Suprapubic skin (tissue), 4 donors: ENCODE data around the gene PRKD2. TPM values are rescaled to one million over a fixed set of nuclear protein-coding genes. Genes with fewer than 3 reads are reported as not detected.

Experiments
- DNase-seq, 2 donors: peaks; one replicate each; pipeline ENCODE4 v3.0.0-alpha.2; 2019; ENCODE audit warnings: low spot score in 2 of 2
- H3K27ac ChIP-seq: fragments of 200-600 bp; sonication (generic); one replicate; pipeline ENCODE4 v1.5.1; 2019
- H3K27me3 ChIP-seq: fragments of 200-600 bp; sonication (generic); one replicate; pipeline ENCODE4 v1.5.1; 2019
- H3K36me3 ChIP-seq: fragments of 200-600 bp; sonication (generic); one replicate; pipeline ENCODE4 v1.5.1; 2019
- H3K4me1 ChIP-seq: fragments of 200-600 bp; sonication (generic); one replicate; pipeline ENCODE4 v1.5.1; 2019
- H3K4me3 ChIP-seq: fragments of 200-600 bp; sonication (generic); one replicate; pipeline ENCODE4 v1.5.1; 2019; ENCODE audit warnings: mild to moderate bottlenecking
- H3K9me3 ChIP-seq: fragments of 200-600 bp; sonication (generic); one replicate; pipeline ENCODE4 v1.5.1; 2019
- CTCF ChIP-seq, 2 donors: fragments of 200-600 bp in 1 of 2; fragments of 450-650 bp in 1 of 2; sonication (generic) in 1 of 2; IDR thresholded peaks; one replicate each; pipeline ENCODE4 v1.5.1; 2016 to 2019; ENCODE audit warnings: antibody characterized with exemption in 2 of 2, mild to moderate bottlenecking in 1 of 2, moderate library complexity in 1 of 2
- EP300 ChIP-seq: sonication (generic); formaldehyde crosslinking; IDR thresholded peaks from one replicate; pipeline ENCODE4 v1.6.1; 2017; ENCODE audit warnings: antibody characterized with exemption
- POLR2A ChIP-seq, 2 donors: fragments of 450-650 bp; IDR thresholded peaks; one replicate each; pipeline ENCODE4 v1.6.1; 2017; ENCODE audit warnings: antibody characterized with exemption in 2 of 2, mild to moderate bottlenecking in 2 of 2, moderate library complexity in 2 of 2
- POLR2AphosphoS5 ChIP-seq, 3 donors: sonication (generic); formaldehyde crosslinking; IDR thresholded peaks; one replicate each; pipeline ENCODE4 v1.6.1; 2017; ENCODE audit warnings: antibody characterized with exemption in 3 of 3
- WGBS: methylation state at CpG from one replicate; pipeline ENCODE4 v1.1.5; 2018; 5-methylcytosine and 5-hydroxymethylcytosine counted together
- total RNA-seq, 4 donors: library from RNA; depleted of rRNA; stranded (reverse); fragments of >200 nt; gene quantifications; one replicate each; pipeline ENCODE4 v1.1.0, GENCODE V29; 2016

The PRKD2 gene
- total RNA-seq, 4 donors from 2014 or later: 51.5 to 136 (median 61.2) TPM

GRCh38 chr19:46745030-46745429, 28.1 kb upstream of the PRKD2 start:
- Histone ChIP-seq H3K4me3 (peak overlapping the region; percentile 86), H3K27me3 (no peaks in the 10 kb centered on the region), H3K27ac (no peak overlapping the region), H3K9me3 (no peaks in the 10 kb centered on the region), H3K4me1 (peaks cover 49% of the 10 kb centered on the region), H3K36me3 (no peaks in the 10 kb centered on the region)
- TF ChIP-seq CTCF (IDR thresholded peaks at IDR 0.05) (no peak), EP300 (no peak), POLR2AphosphoS5 (IDR thresholded peaks at IDR 0.05) (no peak), POLR2A (IDR thresholded peaks at IDR 0.05) (no peak)
- DNase-seq: no peak
- WGBS: 12% methylated on average over 8 of the region's 8 CpGs

GRCh38 chr19:46744005-46744691, 27.2 kb upstream of the PRKD2 start:
- no peaks in the 10 kb centered on the region for H3K27me3 ChIP-seq
- TF ChIP-seq CTCF (IDR thresholded peaks at IDR 0.05) (no peak), EP300 (no peak), POLR2A (IDR thresholded peaks at IDR 0.05) (no peak), POLR2AphosphoS5 (IDR thresholded peaks at IDR 0.05) (no peak)
- 79% methylated on average over 12 of the region's 12 CpGs for WGBS
- H3K4me3 ChIP-seq: peak overlapping the region; percentile 86
- H3K9me3 ChIP-seq: no peaks in the 10 kb centered on the region
- no peak for DNase-seq
- no peaks in the 10 kb centered on the region for H3K36me3 ChIP-seq
- H3K27ac ChIP-seq: no peak overlapping the region
- H3K4me1 ChIP-seq: peaks cover 58% of the 10 kb centered on the region

DNA sequence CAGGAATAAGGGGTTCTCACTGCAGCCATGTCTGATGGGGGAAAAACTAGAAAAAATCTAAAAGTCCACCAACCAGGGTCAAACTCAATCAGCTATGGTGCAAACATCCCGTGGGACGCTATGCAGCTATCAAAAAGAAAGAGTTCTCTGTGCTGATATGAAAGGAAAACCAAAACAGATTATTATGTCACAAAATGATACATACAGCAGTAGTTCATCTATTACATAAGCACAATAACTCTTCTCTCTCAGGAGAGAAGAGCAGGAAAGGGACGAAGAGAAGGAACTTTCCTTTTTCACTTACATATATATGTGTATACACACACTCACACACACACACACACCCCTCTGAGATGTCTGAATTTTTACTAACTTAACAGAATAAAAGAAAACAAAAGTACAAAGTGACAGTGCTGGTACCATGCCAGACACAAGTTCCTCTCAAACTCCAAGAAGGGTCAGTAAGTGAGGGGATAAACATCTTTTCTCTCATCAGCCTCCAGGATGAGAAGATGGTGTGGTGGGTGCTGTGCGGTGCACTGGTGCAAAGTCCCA, 26.1 kb upstream of the PRKD2 start:
- Histone ChIP-seq H3K27ac (no peak overlapping the region), H3K9me3 (no peaks in the 10 kb centered on the region), H3K27me3 (no peaks in the 10 kb centered on the region), H3K4me3 (no peak overlapping the region), H3K4me1 (peaks cover 60% of the 10 kb centered on the region), H3K36me3 (peaks cover 8% of the 10 kb centered on the region)
- WGBS: 68% methylated on average over 4 of the region's 4 CpGs
- TF ChIP-seq POLR2AphosphoS5 (IDR thresholded peaks at IDR 0.05) (no peak), EP300 (no peak)
- DNase-seq: no peak

- Histone ChIP-seq H3K27ac (no peak overlapping the region), H3K27me3 (no peaks in the 10 kb centered on the region), H3K9me3 (no peaks in the 10 kb centered on the region), H3K4me1 (peaks cover 54% of the 10 kb centered on the region), H3K36me3 (peaks cover 23% of the 10 kb centered on the region), H3K4me3 (no peak overlapping the region)
- DNase-seq: no peak
- no peak for TF ChIP-seq EP300
- no peak for TF ChIP-seq CTCF (IDR thresholded peaks at IDR 0.05)
- TF ChIP-seq POLR2AphosphoS5 (IDR thresholded peaks at IDR 0.05): no peak
- no peak for TF ChIP-seq POLR2A (IDR thresholded peaks at IDR 0.05)
- 86% methylated on average over 12 of the region's 17 CpGs for WGBS
Measured at GRCh38 chr19:46741447-46741846, 24.5 kb upstream of the PRKD2 start.

GRCh38 chr19:46739290-46739771, 22.4 kb upstream of the PRKD2 start:
- 69% methylated on average over 12 of the region's 14 CpGs for WGBS
- Histone ChIP-seq H3K4me1 (peaks cover 45% of the 10 kb centered on the region), H3K4me3 (no peak overlapping the region), H3K27ac (no peak overlapping the region), H3K36me3 (peaks cover 41% of the 10 kb centered on the region), H3K9me3 (no peaks in the 10 kb centered on the region), H3K27me3 (no peaks in the 10 kb centered on the region)
- DNase-seq: no peak
- TF ChIP-seq POLR2A (IDR thresholded peaks at IDR 0.05) (no peak), EP300 (no peak), POLR2AphosphoS5 (IDR thresholded peaks at IDR 0.05) (no peak), CTCF (IDR thresholded peaks at IDR 0.05) (no peak)
